ENCODE results near the gene LPGAT1. TPM values are rescaled to one million over a fixed set of nuclear protein-coding genes. Genes with fewer than 3 reads are reported as not detected.

LPGAT1 gene
- polyA plus RNA-seq, 2 of the 4 experiments (the other 2 are of a cell fraction): 32.3 to 48.0 TPM

GRCh38 chr1:211791979-211792378 is 38.6 kb downstream of the LPGAT1 start:
- POLR2A ChIA-PET: no interaction called here
- TF ChIP-seq HMGXB4 (CRISPR knock-in tag; IDR thresholded peaks at IDR 0.05; ENCODE audit: borderline replicate concordance) (no peak), HOXB5 (CRISPR knock-in tag; IDR thresholded peaks at IDR 0.05) (no peak), ATOH8 (CRISPR knock-in tag; IDR thresholded peaks at IDR 0.05; ENCODE audit: low read depth) (no peak), EHF (CRISPR knock-in tag; IDR thresholded peaks at IDR 0.05) (no peak), NPAS2 (CRISPR knock-in tag; IDR thresholded peaks at IDR 0.05; ENCODE audit: borderline replicate concordance) (no peak), TFCP2L1 (CRISPR knock-in tag; IDR thresholded peaks at IDR 0.05) (no peak), POLR2AphosphoS2 (conservative IDR thresholded peaks at IDR 0.05; ENCODE audit: low read length) (no peak)
- H3K9me3 ChIP-seq: no peaks in the 10 kb centered on the region
- no peak overlapping the region for H3K4me2 ChIP-seq
- H3K27ac ChIP-seq: no peak overlapping the region
- CTCF ChIA-PET: no interaction called here
- no peak overlapping the region for H3K4me3 ChIP-seq
- DNase-seq (ENCODE audit: low read depth in 1 of 2, low spot score in 1 of 2) (no peak), ATAC-seq (no peak), FAIRE-seq (no peak)
- 100% methylated on average over 2 of the region's 2 CpGs for WGBS (ENCODE audit: missing lambda C conversion rate)
- no peaks in the 10 kb centered on the region for H3K4me1 ChIP-seq

- ATAC-seq (no peak), DNase-seq (ENCODE audit: low read depth in 1 of 2, low spot score in 1 of 2) (no peak), FAIRE-seq (no peak)
- no peaks in the 10 kb centered on the region for H3K9me3 ChIP-seq
- no peak overlapping the region for H3K4me3 ChIP-seq
- ChIA-PET CTCF (interaction anchor here (0.6 to 1.3 kb wide), 4 partner anchors 93 to 281 kb away, joined by 3 to 5 read pairs (median 3); partner anchors contain the start of gene INTS7), POLR2A (no interaction called here)
- no peaks in the 10 kb centered on the region for H3K4me1 ChIP-seq
- 87% methylated on average over 11 of the region's 11 CpGs for WGBS (ENCODE audit: missing lambda C conversion rate)
- H3K27ac ChIP-seq: no peak overlapping the region
- no peak overlapping the region for H3K4me2 ChIP-seq
- TF ChIP-seq REST (IDR thresholded peaks at IDR 0.05) (no peak), TP53 (CRISPR knock-in tag; IDR thresholded peaks at IDR 0.05) (no peak), CHD2 (IDR thresholded peaks at IDR 0.05; ENCODE audit: low read length, partially characterized antibody) (no peak), ZSCAN20 (CRISPR knock-in tag; IDR thresholded peaks at IDR 0.05) (no peak), HOXB5 (CRISPR knock-in tag; IDR thresholded peaks at IDR 0.05) (no peak), FOSB (CRISPR knock-in tag; IDR thresholded peaks at IDR 0.05) (no peak), EHF (CRISPR knock-in tag; IDR thresholded peaks at IDR 0.05) (no peak), RFX5 (IDR thresholded peaks at IDR 0.05) (no peak), SMC3 (IDR thresholded peaks at IDR 0.05) (no peak), HES2 (IDR thresholded peaks at IDR 0.05) (no peak)
Measured at GRCh38 chr1:211789641-211790464, 40.7 kb downstream of the LPGAT1 start.
